Kidney epithelial cell (primary cell): Measurements from ENCODE around the gene IL24. TPM values are rescaled to one million over a fixed set of nuclear protein-coding genes. Genes with fewer than 3 reads are reported as not detected.
"Not testable (repeated sequence)": the region's sequence is repeated elsewhere in the genome, so short reads cannot be mapped to it uniquely, and the experiment has no call there.

Experiments used
- DNase-seq: peaks from one replicate; pipeline ENCODE4 v3.0.0-alpha.2; 2010; ENCODE audit warnings: low read depth
- H3K27me3 ChIP-seq: 2 replicates; pipeline ENCODE4 v1.6.0; 2011; ENCODE audit warnings: low read length; ENCODE audit not compliant: control insufficient read depth, insufficient read depth
- H3K36me3 ChIP-seq: 2 replicates; pipeline ENCODE4 v1.5.1; 2011; ENCODE audit warnings: low read length; ENCODE audit not compliant: control insufficient read depth, insufficient read depth
- H3K4me3 ChIP-seq: 2 replicates; pipeline ENCODE4 v1.5.1; 2011; ENCODE audit warnings: low read depth, mild to moderate bottlenecking, control low read depth, low read length
- CTCF ChIP-seq: IDR thresholded peaks from 2 replicates; pipeline ENCODE4 v1.5.1; 2011; ENCODE audit warnings: mild to moderate bottlenecking, moderate library complexity, low read length, control low read depth, inconsistent platforms; ENCODE audit not compliant: insufficient read depth, poor library complexity, severe bottlenecking
- total RNA-seq: library from RNA; depleted of rRNA; stranded (reverse); fragments of >200 nt; gene quantifications from 2 replicates; pipeline ENCODE4 v1.2.3, GENCODE V29; 2015

The IL24 gene, protein sequence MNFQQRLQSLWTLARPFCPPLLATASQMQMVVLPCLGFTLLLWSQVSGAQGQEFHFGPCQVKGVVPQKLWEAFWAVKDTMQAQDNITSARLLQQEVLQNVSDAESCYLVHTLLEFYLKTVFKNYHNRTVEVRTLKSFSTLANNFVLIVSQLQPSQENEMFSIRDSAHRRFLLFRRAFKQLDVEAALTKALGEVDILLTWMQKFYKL
- 0.38 and 0.82 TPM in 2 replicates for total RNA-seq

DNA sequence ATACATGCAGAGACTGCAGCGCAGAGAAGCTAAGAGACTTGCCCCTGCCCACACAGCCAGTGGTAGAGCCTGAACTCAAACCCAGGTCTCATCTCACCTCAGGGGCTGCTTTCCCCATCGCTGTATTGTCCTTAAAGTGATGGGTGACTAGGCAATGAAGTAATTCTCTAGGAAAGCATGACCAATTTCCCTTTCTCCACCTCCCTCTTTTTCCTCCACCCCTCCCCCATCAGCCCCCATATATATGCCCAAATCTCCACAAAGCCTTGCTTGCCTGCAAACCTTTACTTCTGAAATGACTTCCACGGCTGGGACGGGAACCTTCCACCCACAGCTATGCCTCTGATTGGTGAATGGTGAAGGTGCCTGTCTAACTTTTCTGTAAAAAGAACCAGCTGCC is at the start of gene IL24:
Gene IL24, plus strand, starts transcription at position 269 of the 400 bp plus-strand sequence. CDS start 390 bp downstream, outside the sequence.
- Histone ChIP-seq H3K36me3 (no peaks in the 10 kb centered on the region), H3K4me3 (no peak within 1 kb of the TSS), H3K27me3 (no peaks in the 10 kb centered on the region)
- DNase-seq = no peak
- no peak for TF ChIP-seq CTCF

GRCh38 chr1:206847946-206848345 is 49.3 kb upstream of the IL24 start:
- Histone ChIP-seq H3K4me3 (no peak overlapping the region), H3K27me3 (no peaks in the 10 kb centered on the region), H3K36me3 (no peaks in the 10 kb centered on the region)
- no peak for TF ChIP-seq CTCF
- DNase-seq = no peak

DNA sequence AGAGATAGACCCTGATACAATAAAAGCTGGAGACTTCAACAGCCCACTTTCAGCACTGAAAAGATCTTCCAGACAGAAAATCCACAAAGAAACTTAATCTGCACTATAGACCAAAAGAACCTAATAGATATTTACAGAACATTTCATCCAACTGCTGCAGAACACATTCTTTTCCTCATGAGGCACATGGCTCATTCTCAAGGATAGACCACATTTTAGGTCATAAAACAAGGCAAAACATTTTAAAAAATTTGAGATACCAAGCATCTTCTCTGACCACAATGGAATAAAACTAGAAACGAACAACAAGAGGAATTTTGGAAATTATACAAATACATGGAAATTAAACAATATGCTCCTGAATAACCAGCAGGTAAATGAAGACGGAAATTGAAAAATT is 46.8 kb upstream of the IL24 start:
- Histone ChIP-seq H3K27me3 (no peaks in the 10 kb centered on the region), H3K4me3 (no peak overlapping the region), H3K36me3 (no peaks in the 10 kb centered on the region)
- no peak for TF ChIP-seq CTCF
- no peak for DNase-seq

- no peak for TF ChIP-seq CTCF
- H3K4me3 ChIP-seq = no peak overlapping the region
- DNase-seq = no peak
- H3K27me3 ChIP-seq = no peaks in the 10 kb centered on the region
- no peaks in the 10 kb centered on the region for H3K36me3 ChIP-seq
These were observed 45.8 kb upstream of the IL24 start for GRCh38 chr1:206851341-206852010.

- not testable (repeated sequence) for H3K36me3 ChIP-seq, H3K4me3 ChIP-seq, H3K27me3 ChIP-seq, DNase-seq
These were observed 44.6 kb upstream of the IL24 start for GRCh38 chr1:206852662-206853061.

DNA sequence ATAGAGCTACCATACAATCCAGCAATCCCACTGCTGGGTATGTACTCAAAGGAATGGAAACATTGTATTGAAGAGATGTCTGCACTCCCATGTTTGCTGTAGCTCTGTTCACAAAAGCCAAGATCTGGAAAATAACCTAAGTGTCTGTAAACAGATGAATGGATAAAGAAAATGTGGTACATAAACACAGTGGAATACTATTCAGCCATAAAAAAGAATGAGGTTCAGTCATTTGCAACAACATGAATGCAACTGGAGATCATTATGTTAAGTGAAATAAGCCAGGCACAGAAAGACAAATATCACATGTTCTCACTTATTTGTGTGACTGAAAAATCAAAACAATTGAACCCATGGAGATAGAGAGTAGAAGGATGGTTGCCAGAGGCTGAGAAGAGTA is 43.5 kb upstream of the IL24 start:
- H3K27me3 ChIP-seq, DNase-seq, H3K36me3 ChIP-seq, H3K4me3 ChIP-seq: not testable (repeated sequence)
